Measurements from ENCODE around the gene PGLYRP4. TPM values are rescaled to one million over a fixed set of nuclear protein-coding genes. Genes with fewer than 3 reads are reported as not detected.

PGLYRP4 gene
- total RNA-seq, 2 donors from 2014 or later: not detected

DNA sequence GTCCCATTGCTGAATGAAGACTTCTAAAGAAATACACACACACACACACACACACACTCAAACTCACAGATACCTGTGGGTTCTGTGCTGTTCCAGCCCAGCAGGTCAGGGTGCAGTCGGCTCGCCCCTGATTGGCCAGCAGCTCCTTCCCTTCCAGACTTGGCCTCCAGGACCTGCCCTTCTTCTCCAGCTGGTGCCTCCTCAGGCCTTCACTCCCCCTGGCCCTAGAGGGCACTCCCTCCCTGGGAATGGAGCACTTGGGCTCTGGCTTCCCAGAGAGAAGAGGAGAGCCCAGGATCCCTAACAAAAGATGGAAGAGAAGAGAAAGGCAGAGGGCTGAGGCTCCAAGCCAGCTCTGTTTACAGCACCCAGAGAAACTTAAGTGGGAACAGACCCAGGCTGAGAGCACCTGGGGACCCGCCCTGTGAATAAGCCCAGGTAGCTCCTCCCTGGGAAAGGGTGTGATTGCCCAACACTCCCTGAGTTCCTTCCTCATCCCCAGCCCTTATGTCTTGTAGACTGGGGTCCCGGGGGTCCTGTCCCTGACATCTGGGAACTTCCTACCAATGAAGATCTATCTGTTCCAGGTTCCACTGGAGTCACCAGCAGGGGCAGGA lies 36.0 kb downstream of the PGLYRP4 start, which contains the start of gene PGLYRP3:
PGLYRP3 (minus strand) TSS at position 383 of the 617 bp plus-strand sequence. CDS start 2,287 bp downstream, outside the sequence.
- Histone ChIP-seq H3K4me1 (no peaks in the 10 kb centered on the region), H3K27ac (no peak within 1 kb of the TSS), H3K9me3 (no peaks in the 10 kb centered on the region), H3K36me3 (no peaks in the 10 kb centered on the region), H3K4me3 (no peak within 1 kb of the TSS), H3K27me3 (no peaks in the 10 kb centered on the region), H3K9ac (ENCODE audit: low read depth in 2 of 2, low read length in 2 of 2) (no peak within 1 kb of the TSS)
- intact Hi-C loops (cut with DNase I): no loop called here
- TF ChIP-seq, protein P1, sequence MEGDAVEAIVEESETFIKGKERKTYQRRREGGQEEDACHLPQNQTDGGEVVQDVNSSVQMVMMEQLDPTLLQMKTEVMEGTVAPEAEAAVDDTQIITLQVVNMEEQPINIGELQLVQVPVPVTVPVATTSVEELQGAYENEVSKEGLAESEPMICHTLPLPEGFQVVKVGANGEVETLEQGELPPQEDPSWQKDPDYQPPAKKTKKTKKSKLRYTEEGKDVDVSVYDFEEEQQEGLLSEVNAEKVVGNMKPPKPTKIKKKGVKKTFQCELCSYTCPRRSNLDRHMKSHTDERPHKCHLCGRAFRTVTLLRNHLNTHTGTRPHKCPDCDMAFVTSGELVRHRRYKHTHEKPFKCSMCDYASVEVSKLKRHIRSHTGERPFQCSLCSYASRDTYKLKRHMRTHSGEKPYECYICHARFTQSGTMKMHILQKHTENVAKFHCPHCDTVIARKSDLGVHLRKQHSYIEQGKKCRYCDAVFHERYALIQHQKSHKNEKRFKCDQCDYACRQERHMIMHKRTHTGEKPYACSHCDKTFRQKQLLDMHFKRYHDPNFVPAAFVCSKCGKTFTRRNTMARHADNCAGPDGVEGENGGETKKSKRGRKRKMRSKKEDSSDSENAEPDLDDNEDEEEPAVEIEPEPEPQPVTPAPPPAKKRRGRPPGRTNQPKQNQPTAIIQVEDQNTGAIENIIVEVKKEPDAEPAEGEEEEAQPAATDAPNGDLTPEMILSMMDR (IDR thresholded peaks at IDR 0.05): no peak
- DNase-seq: no peak

DNA sequence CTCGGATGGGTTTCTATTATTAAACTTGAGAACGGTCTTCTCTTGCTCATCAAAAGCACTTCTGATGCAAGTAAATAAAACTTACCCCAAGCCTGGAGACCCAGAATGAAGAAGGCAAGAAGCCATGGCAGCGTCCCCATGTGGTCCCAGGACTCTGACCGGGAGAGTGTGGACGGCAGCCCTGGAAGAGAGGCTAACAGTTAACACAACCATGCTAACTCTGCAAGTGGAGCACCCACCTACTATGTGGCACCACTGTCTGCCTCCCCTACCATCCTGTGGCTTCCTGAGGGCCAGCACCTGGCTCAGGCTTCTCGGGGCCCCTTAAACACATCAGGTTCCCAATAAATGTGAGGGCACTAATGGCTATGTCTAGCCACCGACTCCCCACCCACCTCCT lies 38.1 kb downstream of the PGLYRP4 start:
- DNase-seq: no peak
- TF ChIP-seq, protein P1 (IDR thresholded peaks at IDR 0.05): no peak
- H3K4me1 ChIP-seq: no peaks in the 10 kb centered on the region
- intact Hi-C loops (cut with DNase I): no loop called here
- H3K27me3 ChIP-seq: no peaks in the 10 kb centered on the region
- no peaks in the 10 kb centered on the region for H3K36me3 ChIP-seq
- H3K27ac ChIP-seq: no peak overlapping the region
- no peak overlapping the region for H3K4me3 ChIP-seq
- no peaks in the 10 kb centered on the region for H3K9me3 ChIP-seq
- H3K9ac ChIP-seq (ENCODE audit: low read depth in 2 of 2, low read length in 2 of 2): no peak overlapping the region

DNA sequence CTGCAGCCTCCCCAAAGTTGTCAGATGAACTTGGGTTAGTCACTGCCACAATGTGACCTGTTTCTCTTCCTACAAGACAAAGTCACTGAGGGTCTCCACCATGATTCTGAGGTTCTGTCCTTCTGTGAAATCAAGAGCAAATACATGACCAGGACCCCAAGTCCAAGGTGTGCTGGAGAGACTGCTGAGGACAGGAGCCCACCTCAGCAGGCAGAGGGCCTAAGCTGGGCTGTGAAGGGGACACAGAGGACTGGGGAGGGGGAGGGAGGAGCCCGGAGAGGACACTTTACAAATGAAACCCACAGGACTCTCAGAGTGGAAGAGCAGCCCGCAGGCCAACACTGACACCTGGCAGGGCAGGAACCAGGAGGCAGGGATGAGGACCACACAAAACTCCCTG lies 39.2 kb downstream of the PGLYRP4 start:
- DNase-seq: no peak
- intact Hi-C loops (cut with DNase I): no loop called here
- TF ChIP-seq, protein P1 (IDR thresholded peaks at IDR 0.05): no peak
- H3K9me3 ChIP-seq: no peaks in the 10 kb centered on the region
- H3K27me3 ChIP-seq: no peaks in the 10 kb centered on the region
- no peaks in the 10 kb centered on the region for H3K4me1 ChIP-seq
- H3K27ac ChIP-seq: no peak overlapping the region
- H3K36me3 ChIP-seq: no peaks in the 10 kb centered on the region
- no peak overlapping the region for H3K4me3 ChIP-seq
- no peak overlapping the region for H3K9ac ChIP-seq (ENCODE audit: low read depth in 2 of 2, low read length in 2 of 2)

DNA sequence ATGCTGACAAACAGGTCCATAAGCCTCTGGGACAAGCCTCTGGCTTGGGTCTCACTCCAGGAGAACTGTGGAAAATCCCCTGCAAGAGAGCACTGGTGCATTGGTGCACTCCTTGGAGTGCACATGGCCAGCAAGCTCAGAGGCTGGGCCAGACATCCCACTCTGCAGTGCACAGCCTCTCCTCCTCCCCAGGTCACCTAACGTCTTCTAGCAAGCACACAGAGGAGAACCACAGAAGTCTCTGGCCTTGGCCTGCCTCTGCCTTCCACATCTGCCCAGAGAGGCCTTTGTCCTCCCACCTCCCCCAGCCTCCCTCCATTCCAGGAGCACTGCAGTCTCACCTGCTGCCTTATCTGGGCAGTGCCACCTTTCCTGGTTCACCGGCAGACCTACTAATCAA lies 40.1 kb downstream of the PGLYRP4 start:
- Histone ChIP-seq H3K9me3 (no peaks in the 10 kb centered on the region), H3K27ac (no peak overlapping the region)
- TF ChIP-seq, protein P1 (IDR thresholded peaks at IDR 0.05): no peak

DNA sequence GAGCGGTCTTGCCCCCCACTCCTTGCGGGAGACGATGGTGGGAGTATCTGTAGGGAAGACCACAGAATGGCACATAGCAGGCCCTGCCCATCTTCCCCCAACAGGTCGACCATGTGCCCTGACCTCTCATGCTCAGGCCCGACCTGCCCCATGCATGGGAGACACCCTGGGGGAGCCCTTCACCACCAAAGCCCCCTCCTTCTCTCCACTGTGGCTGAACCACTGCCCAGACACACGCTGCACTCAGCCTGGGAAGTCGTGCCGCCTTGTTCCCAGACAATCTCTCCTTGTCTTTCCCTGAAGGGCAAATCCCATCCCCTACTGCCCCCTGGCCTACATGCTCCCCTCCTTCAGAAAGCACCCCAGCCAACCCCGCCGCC lies 41.4 kb downstream of the PGLYRP4 start:
- H3K36me3 ChIP-seq: no peaks in the 10 kb centered on the region
- H3K27ac ChIP-seq: no peak overlapping the region
- no peak overlapping the region for H3K4me3 ChIP-seq
- intact Hi-C loops (cut with DNase I): no loop called here
- H3K9ac ChIP-seq (ENCODE audit: low read depth in 2 of 2, low read length in 2 of 2): no peak overlapping the region
- no peaks in the 10 kb centered on the region for H3K4me1 ChIP-seq
- no peaks in the 10 kb centered on the region for H3K9me3 ChIP-seq
- no peaks in the 10 kb centered on the region for H3K27me3 ChIP-seq
- DNase-seq: no peak
- TF ChIP-seq, protein P1 (IDR thresholded peaks at IDR 0.05): no peak

More for the DNA sequence above, 40.1 kb downstream of the PGLYRP4 start:
- intact Hi-C loops (cut with DNase I): no loop called here
- Histone ChIP-seq H3K36me3 (no peaks in the 10 kb centered on the region), H3K27me3 (no peaks in the 10 kb centered on the region), H3K9ac (ENCODE audit: low read depth in 2 of 2, low read length in 2 of 2) (no peak overlapping the region), H3K4me3 (no peak overlapping the region), H3K4me1 (no peaks in the 10 kb centered on the region)
- no peak for DNase-seq

Data from colonic mucosa (tissue), 4 donors.